OCI-LY1 (cell line): ENCODE measurements around the gene IPO13.

Experiments used
- CTCF ChIP-seq: fragments of 200-600 bp; sonication (generic), shearing (Covaris generic); IDR thresholded peaks from 2 replicates; pipeline ENCODE4 v1.5.1; 2017; ENCODE audit warnings: mild to moderate bottlenecking, antibody characterized with exemption, low read length, moderate library complexity, mixed read lengths
- EZH2 ChIP-seq: fragments of 200-600 bp; sonication (generic), shearing (Covaris generic); IDR thresholded peaks from 2 replicates; pipeline ENCODE4 v1.8.0; 2017; ENCODE audit warnings: borderline replicate concordance, mixed run types, mild to moderate bottlenecking, antibody characterized with exemption, low read length, moderate library complexity, mixed read lengths

- TF ChIP-seq CTCF (no peak), EZH2 (no peak)
These were observed 67.2 kb downstream of the IPO13 start for GRCh38 chr1:44013949-44014348.
